ENCODE data around the gene KLF7.

KLF7 gene

DNA sequence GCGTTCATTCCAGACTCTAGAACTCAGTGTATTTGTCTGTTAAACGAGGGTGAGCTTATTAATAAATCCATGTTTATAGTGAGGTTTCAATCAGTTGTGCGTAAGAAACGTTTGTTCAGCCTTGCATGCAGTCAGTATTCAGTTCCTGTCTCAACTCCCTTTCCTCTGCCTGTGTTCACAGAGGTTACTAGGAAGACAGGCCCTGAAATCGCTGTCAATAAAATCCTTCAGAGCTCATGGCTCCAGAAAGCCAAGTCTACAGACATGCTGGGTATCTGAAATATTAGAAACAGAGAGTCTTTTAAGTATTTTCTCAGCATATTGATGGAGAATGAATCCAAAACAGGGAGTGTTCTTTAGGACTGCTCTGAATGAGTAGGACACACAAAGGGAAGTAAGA is 75.4 kb downstream of the KLF7 start:
- no peaks in the 10 kb centered on the region for H3F3A ChIP-seq (ENCODE audit: control insufficient read depth, insufficient read depth)
- peaks cover 8% of the 10 kb centered on the region; the same call in 1 of the 2 replicates for H3K27me3 ChIP-seq (ENCODE audit: control insufficient read depth, low read length)
- H3K9me2 ChIP-seq (replicated peaks; ENCODE audit: control insufficient read depth, low read length): no peaks in the 10 kb centered on the region
- H3K9me3 ChIP-seq (ENCODE audit: control insufficient read depth, insufficient read depth, low read length): no peaks in the 10 kb centered on the region
- H3K4me2 ChIP-seq (ENCODE audit: low read length): no peak overlapping the region
- H3K36me3 ChIP-seq (ENCODE audit: control insufficient read depth, low read length): no peaks in the 10 kb centered on the region
- H3K4me1 ChIP-seq (ENCODE audit: control insufficient read depth, low read length): no peaks in the 10 kb centered on the region
- H4K20me1 ChIP-seq (ENCODE audit: control insufficient read depth, insufficient read depth, low read depth, low read length): no peaks in the 10 kb centered on the region
- H3K4me3 ChIP-seq (ENCODE audit: low read length): no peak overlapping the region
- H3K79me2 ChIP-seq (ENCODE audit: control insufficient read depth, low read length): no peaks in the 10 kb centered on the region
- no peak overlapping the region for H3K27ac ChIP-seq (ENCODE audit: low read depth, low read length)
- no peak for TF ChIP-seq EZH2phosphoT487 (IDR thresholded peaks at IDR 0.05; ENCODE audit: borderline replicate concordance, low read length)
- TF ChIP-seq, protein P1, sequence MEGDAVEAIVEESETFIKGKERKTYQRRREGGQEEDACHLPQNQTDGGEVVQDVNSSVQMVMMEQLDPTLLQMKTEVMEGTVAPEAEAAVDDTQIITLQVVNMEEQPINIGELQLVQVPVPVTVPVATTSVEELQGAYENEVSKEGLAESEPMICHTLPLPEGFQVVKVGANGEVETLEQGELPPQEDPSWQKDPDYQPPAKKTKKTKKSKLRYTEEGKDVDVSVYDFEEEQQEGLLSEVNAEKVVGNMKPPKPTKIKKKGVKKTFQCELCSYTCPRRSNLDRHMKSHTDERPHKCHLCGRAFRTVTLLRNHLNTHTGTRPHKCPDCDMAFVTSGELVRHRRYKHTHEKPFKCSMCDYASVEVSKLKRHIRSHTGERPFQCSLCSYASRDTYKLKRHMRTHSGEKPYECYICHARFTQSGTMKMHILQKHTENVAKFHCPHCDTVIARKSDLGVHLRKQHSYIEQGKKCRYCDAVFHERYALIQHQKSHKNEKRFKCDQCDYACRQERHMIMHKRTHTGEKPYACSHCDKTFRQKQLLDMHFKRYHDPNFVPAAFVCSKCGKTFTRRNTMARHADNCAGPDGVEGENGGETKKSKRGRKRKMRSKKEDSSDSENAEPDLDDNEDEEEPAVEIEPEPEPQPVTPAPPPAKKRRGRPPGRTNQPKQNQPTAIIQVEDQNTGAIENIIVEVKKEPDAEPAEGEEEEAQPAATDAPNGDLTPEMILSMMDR (IDR thresholded peaks at IDR 0.05; ENCODE audit: low read depth, low read length, poor library complexity, severe bottlenecking): no peak

DNA sequence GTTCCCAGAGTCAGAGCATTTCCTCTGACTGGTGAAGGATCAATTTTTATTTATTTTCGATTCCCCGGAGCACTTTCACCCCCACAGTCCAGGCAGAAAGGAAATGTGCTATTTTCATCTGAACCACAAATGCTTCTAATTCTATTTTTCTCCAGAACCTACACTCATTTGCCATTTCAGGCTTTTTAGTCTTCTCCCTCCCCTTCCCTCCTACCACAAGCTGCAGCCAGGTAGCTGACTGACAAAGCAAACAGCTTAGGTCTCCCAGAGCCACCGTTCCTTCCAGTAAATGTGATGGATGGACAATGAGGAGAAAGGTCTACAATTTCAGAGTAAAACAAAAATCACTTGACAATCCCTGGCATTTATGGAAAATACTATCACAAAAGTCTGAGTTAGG is 76.9 kb downstream of the KLF7 start:
- H3K4me3 ChIP-seq (ENCODE audit: low read length): no peak overlapping the region
- TF ChIP-seq, protein P1 (IDR thresholded peaks at IDR 0.05; ENCODE audit: low read depth, low read length, poor library complexity, severe bottlenecking): no peak
- TF ChIP-seq EZH2phosphoT487 (IDR thresholded peaks at IDR 0.05; ENCODE audit: borderline replicate concordance, low read length): no peak
- H3K79me2 ChIP-seq (ENCODE audit: control insufficient read depth, low read length): no peaks in the 10 kb centered on the region
- no peaks in the 10 kb centered on the region for H3F3A ChIP-seq (ENCODE audit: control insufficient read depth, insufficient read depth)
- H4K20me1 ChIP-seq (ENCODE audit: control insufficient read depth, insufficient read depth, low read depth, low read length): no peaks in the 10 kb centered on the region
- H3K4me1 ChIP-seq (ENCODE audit: control insufficient read depth, low read length): no peaks in the 10 kb centered on the region
- H3K9me3 ChIP-seq (ENCODE audit: control insufficient read depth, insufficient read depth, low read length): no peaks in the 10 kb centered on the region
- H3K4me2 ChIP-seq (ENCODE audit: low read length): no peak overlapping the region
- no peaks in the 10 kb centered on the region for H3K9me2 ChIP-seq (replicated peaks; ENCODE audit: control insufficient read depth, low read length)
- no peak overlapping the region for H3K27ac ChIP-seq (ENCODE audit: low read depth, low read length)
- no peaks in the 10 kb centered on the region for H3K36me3 ChIP-seq (ENCODE audit: control insufficient read depth, low read length)
- peaks cover 8% of the 10 kb centered on the region; the same call in 1 of the 2 replicates for H3K27me3 ChIP-seq (ENCODE audit: control insufficient read depth, low read length)

DNA sequence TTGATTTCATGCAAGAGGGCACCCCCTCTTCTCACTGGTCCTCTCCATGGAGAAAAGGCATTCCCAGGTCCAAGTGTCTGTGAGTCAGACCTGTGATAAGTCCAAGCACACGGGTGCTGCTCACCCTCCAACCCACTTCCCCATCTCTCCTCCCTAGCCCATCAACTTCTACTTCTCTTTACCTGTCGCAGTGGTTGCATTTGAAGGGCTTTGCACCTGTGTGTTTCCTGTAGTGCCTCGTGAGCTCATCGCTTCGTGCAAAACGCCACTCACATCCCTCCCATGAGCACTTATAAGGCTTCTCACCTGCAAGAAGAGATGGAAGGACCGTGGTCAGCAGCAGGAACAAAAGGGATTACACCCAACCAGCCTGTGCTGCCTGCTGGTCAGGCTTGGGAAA is 77.5 kb downstream of the KLF7 start:
- Histone ChIP-seq H3F3A (ENCODE audit: control insufficient read depth, insufficient read depth) (no peaks in the 10 kb centered on the region), H3K36me3 (ENCODE audit: control insufficient read depth, low read length) (no peaks in the 10 kb centered on the region), H4K20me1 (ENCODE audit: control insufficient read depth, insufficient read depth, low read depth, low read length) (no peaks in the 10 kb centered on the region), H3K4me2 (ENCODE audit: low read length) (no peak overlapping the region), H3K4me3 (ENCODE audit: low read length) (no peak overlapping the region), H3K4me1 (ENCODE audit: control insufficient read depth, low read length) (no peaks in the 10 kb centered on the region), H3K27me3 (ENCODE audit: control insufficient read depth, low read length) (peaks cover 8% of the 10 kb centered on the region; the same call in 1 of the 2 replicates), H3K79me2 (ENCODE audit: control insufficient read depth, low read length) (no peaks in the 10 kb centered on the region), H3K27ac (ENCODE audit: low read depth, low read length) (no peak overlapping the region), H3K9me2 (replicated peaks; ENCODE audit: control insufficient read depth, low read length) (no peaks in the 10 kb centered on the region), H3K9me3 (ENCODE audit: control insufficient read depth, insufficient read depth, low read length) (no peaks in the 10 kb centered on the region)
- TF ChIP-seq, protein P1 (IDR thresholded peaks at IDR 0.05; ENCODE audit: low read depth, low read length, poor library complexity, severe bottlenecking): no peak
- no peak for TF ChIP-seq EZH2phosphoT487 (IDR thresholded peaks at IDR 0.05; ENCODE audit: borderline replicate concordance, low read length)

Data from DOHH2 (cell line).